ENCODE results near the gene FBP2.
"Not testable (repeated sequence)": the region's sequence is repeated elsewhere in the genome, so short reads cannot be mapped to it uniquely, and the experiment has no call there.

The FBP2 gene

DNA sequence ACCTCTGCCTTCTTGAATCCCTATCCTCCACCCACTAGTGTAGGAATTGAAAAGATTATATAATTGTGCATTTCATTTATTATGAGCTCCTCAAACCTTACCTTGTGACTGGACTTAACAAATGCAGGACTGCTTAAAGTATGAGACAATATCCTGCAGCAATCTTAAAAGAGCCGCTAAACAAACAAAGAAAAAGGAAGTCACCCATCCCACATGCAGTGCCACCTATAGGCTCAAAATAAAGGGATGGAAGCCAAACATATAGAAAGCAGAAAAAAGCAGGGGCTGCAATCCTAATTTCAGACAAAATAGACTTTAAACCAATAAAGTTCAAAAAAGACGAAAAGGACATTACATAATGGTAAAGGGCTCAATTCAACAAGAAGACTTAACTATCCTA, 30.1 kb downstream of the FBP2 start:
- no peak for DNase-seq (ENCODE audit: low spot score)

DNA sequence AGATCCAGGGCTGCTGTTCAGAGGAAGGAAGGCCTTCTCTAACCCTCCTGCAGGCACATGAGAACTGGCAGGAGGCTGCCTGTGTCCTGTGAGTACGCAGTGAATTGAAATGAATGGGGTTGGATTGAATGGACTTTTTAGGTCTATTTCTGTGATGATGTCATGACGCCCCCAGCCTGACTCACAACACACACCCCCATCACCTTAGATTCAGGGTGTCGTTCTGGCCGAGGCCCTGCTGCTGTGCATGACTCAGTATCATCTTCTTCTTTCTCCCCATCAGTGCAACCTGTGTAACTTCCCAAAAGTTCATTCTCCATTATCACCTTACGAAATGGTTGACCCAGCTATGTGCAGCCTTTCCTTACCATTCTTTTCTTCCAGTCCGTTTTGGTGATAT, 33.4 kb downstream of the FBP2 start:
- no peak for DNase-seq (ENCODE audit: low spot score)

- no peak for DNase-seq (ENCODE audit: low spot score)
These were observed 36.2 kb downstream of the FBP2 start for GRCh38 chr9:94557376-94557775.

- peak; percentile 86 for DNase-seq (ENCODE audit: low spot score)
These were observed 38.9 kb downstream of the FBP2 start, which contains the start of gene PCAT7 for GRCh38 chr9:94554439-94555331. PCAT7 (plus strand) TSS chr9:94555083.

- DNase-seq (ENCODE audit: low spot score), result no peak
These were observed 39.6 kb downstream of the FBP2 start for GRCh38 chr9:94554078-94554438.

DNA sequence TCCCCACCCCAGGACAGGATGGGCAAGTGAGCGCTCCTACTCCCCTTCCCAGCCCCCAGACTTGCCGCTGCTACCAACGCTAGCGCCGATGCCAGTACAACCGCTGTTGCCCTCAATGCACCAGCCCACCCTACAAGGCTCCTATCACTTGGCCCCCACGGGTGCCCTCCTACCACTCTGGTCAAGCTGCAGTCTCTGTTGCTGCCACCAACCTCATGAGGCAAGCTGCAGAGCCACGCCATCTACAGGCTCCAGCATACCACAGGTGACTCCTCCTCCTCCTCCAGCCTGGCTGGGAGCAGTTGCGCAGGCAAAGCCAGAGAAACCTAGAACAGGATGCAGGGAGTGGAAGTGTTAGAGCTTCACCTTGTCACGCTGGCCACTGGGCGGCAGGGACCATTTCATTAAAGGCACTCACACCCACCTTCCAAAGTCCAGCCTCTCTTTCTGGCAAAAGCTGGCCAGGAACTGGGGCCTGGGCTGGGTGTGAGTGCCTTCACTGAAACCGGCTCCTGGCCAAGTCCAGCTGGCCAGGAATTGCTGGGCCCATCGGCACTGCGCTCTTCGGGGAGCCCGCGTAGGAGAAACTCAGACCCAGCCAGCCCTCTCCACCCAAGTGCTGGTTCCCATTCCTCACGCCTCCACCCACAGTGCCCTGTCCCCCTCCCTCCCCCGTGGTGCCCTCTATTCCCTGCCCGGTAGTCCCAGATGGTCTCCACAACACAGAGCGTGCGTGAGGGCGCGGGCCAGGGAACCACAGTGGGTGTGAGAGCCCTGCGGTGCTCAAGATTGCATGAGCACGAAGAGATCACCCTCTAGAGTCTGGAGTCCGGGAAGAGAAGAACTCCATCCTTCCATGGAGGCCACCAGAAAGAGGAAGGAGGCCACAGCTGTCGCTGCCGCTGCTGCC, 40.3 kb downstream of the FBP2 start:
- peak; percentile 68 for DNase-seq (ENCODE audit: low spot score)

GRCh38 chr9:94545940-94546339, 47.7 kb downstream of the FBP2 start:
- no peak for DNase-seq (ENCODE audit: low spot score)

DNA sequence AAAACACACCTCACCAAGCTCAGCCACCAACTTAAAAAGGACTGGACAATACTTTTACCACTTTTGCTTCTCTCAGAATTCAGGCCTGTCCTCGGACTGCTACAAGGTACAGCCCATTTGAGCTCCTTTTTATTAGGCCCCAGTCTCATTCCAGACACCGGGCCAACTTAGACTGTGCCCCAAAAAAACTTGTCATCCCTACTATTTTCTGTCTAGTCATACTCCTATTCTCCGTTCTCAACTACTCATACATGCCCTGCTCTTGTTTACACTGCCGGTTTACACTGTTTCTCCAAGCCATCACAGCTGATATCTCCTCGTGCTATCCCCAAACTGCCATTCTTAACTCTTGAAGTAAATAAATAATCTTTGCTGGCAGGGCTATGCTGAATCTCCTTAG, 49.3 kb downstream of the FBP2 start:
- DNase-seq (ENCODE audit: low spot score), result not testable (repeated sequence)

DNA sequence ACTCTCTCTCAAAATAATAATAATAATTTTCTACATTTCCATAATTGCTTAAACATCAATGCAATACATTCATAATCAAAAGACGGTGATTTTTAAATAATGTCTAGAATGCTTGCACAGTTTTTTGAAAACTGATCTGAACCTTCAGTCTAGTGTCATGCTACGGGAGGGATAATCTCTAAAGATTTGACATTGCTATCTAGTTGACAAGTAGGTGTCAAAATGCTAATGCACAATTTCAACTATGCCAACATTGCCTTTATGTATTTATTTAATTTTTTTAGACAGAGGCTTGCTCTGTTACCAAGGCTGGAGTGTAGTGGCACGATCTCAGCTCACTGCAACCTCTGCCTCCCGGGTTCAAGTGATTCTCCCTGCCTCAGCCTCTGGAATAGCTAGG, 54.7 kb downstream of the FBP2 start:
- no peak for DNase-seq (ENCODE audit: low spot score)

DNA sequence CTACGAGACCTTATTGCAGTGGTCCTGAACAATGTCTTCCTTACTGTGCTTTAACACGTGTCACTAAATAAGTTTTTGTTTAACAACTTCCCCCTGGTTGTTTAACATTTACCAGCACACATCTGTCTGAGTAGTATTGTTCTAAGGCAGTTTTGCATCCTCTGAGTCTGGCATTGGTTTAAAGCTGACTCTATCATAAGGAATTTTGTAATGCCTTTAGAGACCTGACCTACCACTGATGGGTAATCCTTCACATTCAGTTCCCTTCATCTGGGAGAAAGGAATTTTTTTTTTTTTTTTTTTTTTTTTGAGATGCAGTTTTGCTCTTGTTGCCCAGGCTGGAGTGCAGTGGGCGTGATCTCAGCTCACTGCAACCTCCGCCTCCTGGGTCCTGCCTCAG, 58.7 kb downstream of the FBP2 start:
- DNase-seq (ENCODE audit: low spot score), result peak; percentile 52

GRCh38 chr9:94533601-94534000, 60.0 kb downstream of the FBP2 start:
- DNase-seq (ENCODE audit: low spot score), result no peak

DNA sequence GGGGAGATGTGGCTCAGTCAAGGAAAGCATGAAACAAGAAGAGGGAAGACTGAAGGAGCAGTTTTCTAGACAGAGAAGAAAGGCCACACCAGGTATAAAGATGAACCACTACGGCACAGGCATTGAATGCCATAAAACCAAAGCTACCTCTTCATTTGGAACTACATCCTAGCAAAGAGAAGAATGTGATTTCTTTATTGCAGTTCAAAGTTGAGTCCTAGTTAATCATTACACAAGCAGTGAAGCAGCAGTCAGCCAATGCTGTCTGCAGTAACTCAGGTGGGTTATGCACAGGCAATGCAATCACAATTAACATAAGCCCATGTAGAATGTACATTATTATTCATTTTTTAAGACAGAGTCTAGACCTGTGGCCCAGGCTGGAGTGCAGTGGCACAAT, 60.5 kb downstream of the FBP2 start:
- DNase-seq (ENCODE audit: low spot score), result peak; percentile 26

DNA sequence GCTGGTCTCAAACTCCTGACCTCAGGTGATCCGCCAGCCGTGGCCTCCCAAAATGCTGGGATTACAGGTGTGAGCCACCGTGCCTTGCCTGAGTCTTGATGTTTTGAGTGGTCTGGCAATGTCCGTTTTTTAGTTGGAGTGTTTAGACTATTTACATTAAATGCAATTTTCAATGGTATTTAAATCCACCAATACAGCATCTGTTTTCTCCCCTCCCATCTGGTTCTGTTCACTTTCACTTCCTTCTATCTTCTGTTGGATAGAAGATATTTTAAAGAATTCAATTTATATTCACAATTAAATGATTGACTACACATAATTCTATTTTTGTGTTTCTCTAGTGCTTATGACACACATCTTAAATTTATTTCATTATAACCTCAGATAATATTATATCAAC, 64.7 kb downstream of the FBP2 start:
- DNase-seq (ENCODE audit: low spot score), result no peak

- no peak for DNase-seq (ENCODE audit: low spot score)
These were observed 66.7 kb downstream of the FBP2 start for GRCh38 chr9:94526951-94527350.

GRCh38 chr9:94526271-94526670, 67.4 kb downstream of the FBP2 start:
- no peak for DNase-seq (ENCODE audit: low spot score)

- no peak for DNase-seq (ENCODE audit: low spot score)
These were observed 68.1 kb downstream of the FBP2 start for GRCh38 chr9:94525396-94526035.

DNA sequence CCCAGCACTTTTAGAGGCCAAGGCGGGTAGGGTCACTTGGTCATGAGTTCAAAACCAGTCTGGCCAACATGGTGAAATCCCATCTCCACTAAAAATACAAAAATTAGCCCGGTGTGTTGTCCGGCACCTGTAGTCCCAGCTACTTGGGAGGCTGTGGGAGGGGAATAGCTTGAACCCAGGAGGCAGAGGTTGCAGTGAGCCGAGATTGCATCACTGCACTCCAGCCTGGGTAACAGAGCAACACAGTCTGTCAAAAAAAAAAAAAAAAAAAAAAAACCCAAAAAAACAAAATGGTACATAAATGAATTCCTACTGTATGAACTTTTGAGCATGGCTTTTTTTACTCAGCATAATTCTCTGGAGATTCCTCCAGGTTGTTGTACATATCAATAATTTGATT, 76.4 kb downstream of the FBP2 start:
- DNase-seq (ENCODE audit: low spot score), result no peak

DNA sequence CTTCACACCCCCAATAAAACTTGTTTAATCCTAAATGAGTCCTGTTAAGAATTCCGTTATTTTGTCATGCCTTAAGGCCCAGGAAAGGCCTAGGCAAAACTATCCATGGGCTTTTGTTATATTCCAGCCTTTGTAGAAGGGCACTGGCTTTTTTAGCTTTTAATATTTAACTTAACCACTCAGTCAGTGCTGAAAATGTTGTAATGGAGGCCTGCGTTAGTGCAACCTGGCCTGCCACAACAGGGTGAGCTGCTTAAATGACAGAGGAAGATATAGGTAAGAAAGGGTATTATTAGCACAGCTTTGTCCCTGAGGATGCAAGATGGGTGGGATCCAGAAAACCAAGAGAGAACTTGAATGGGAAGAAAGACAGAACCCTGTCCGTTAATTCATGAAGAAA, 78.9 kb downstream of the FBP2 start:
- no peak for DNase-seq (ENCODE audit: low spot score)

DNA sequence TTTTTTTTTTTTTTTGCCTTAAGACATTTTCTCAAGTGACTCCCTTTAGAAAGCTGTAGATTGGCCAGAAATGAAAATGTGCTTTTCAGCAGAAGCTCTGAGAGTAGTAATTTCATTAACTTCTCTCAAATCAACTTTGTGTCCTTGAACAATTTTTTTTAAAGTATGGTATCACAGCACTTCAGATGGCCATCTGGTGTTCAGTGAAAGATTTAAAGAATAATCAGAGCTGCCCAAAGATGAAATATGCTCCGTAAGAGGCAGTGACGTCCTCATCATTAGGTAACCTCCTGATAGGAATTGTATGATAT, 81.7 kb downstream of the FBP2 start:
- no peak for DNase-seq (ENCODE audit: low spot score)

GRCh38 chr9:94511134-94511954, 82.3 kb downstream of the FBP2 start:
- DNase-seq (ENCODE audit: low spot score), result no peak
